ENCODE measurements around the gene NUTM1. TPM values are rescaled to one million over a fixed set of nuclear protein-coding genes. Genes with fewer than 3 reads are reported as not detected.

Gene NUTM1
- total RNA-seq, 1 experiment from 2014 or later: 0.07 TPM

- TF ChIP-seq FOSL1 (IDR thresholded peaks at IDR 0.05; ENCODE audit: low read depth) (no peak), EZH2 (IDR thresholded peaks at IDR 0.05) (no peak), SP1 (IDR thresholded peaks at IDR 0.05; ENCODE audit: low read depth) (no peak)
These were observed 19.9 kb upstream of the NUTM1 start (continued) for GRCh38 chr15:34323217-34323616.

- Histone ChIP-seq H3K9me3 (ENCODE audit: control insufficient read depth in 1 of 2, insufficient read depth in 1 of 2, low read depth in 1 of 2, low read length in 2 of 2) (no peaks in the 10 kb centered on the region), H3K9me2 (ENCODE audit: insufficient read depth) (no peaks in the 10 kb centered on the region), H2AFZ (ENCODE audit: low read depth, low read length, poor library complexity, severe bottlenecking) (no peak overlapping the region), H3K9ac (ENCODE audit: low read length) (no peak overlapping the region), H3K27ac (ENCODE audit: low read depth, low read length) (no peak overlapping the region), H4K20me1 (ENCODE audit: insufficient read depth) (no peaks in the 10 kb centered on the region), H3K36me3 (ENCODE audit: control insufficient read depth in 1 of 2, insufficient read depth in 2 of 2, low read length in 2 of 2) (no peaks in the 10 kb centered on the region), H3K4me1 (ENCODE audit: control insufficient read depth in 1 of 2, insufficient read depth in 2 of 2, low read length in 2 of 2) (peaks cover 8 to 20% of the 10 kb centered on the region in 2 experiments; a peak in 3 of 4 replicates), H3K4me3 (replicated peaks in 1 of 2; ENCODE audit: low read depth in 1 of 2, low read length in 2 of 2) (no peak overlapping the region), H3K4me2 (ENCODE audit: low read length) (no peak overlapping the region), H3K79me2 (ENCODE audit: insufficient read depth, low read length) (no peaks in the 10 kb centered on the region), H3K27me3 (ENCODE audit: insufficient read depth, low read length) (no peaks in the 10 kb centered on the region)
- RAD21 ChIA-PET (ENCODE audit: low non-redundant PET in 1 of 2, low total read pairs in 2 of 2, uncharacterized antibody in 2 of 2, unreplicated experiment in 2 of 2): no interaction called here
- no peak for DNase-seq (ENCODE audit: low read depth, low spot score)
- intact Hi-C loops (cut with micrococcal nuclease): no loop called here
- TF ChIP-seq JUND (IDR thresholded peaks at IDR 0.05): no peak
- no peak for TF ChIP-seq YY1 (IDR thresholded peaks at IDR 0.05; ENCODE audit: extremely low read depth, insufficient replicate concordance, low read depth, low read length)
- no peak for TF ChIP-seq POLR2A (IDR thresholded peaks at IDR 0.05; ENCODE audit: borderline replicate concordance, extremely low read depth, insufficient read depth, insufficient read length)
- TF ChIP-seq EGR1 (IDR thresholded peaks at IDR 0.05; ENCODE audit: low read depth): no peak
- TF ChIP-seq SP1 (IDR thresholded peaks at IDR 0.05; ENCODE audit: low read depth): no peak
- TF ChIP-seq CEBPB (IDR thresholded peaks at IDR 0.05; ENCODE audit: low read depth): no peak
- no peak for TF ChIP-seq SIN3A (IDR thresholded peaks at IDR 0.05; ENCODE audit: low read depth)
- TF ChIP-seq, protein P1, sequence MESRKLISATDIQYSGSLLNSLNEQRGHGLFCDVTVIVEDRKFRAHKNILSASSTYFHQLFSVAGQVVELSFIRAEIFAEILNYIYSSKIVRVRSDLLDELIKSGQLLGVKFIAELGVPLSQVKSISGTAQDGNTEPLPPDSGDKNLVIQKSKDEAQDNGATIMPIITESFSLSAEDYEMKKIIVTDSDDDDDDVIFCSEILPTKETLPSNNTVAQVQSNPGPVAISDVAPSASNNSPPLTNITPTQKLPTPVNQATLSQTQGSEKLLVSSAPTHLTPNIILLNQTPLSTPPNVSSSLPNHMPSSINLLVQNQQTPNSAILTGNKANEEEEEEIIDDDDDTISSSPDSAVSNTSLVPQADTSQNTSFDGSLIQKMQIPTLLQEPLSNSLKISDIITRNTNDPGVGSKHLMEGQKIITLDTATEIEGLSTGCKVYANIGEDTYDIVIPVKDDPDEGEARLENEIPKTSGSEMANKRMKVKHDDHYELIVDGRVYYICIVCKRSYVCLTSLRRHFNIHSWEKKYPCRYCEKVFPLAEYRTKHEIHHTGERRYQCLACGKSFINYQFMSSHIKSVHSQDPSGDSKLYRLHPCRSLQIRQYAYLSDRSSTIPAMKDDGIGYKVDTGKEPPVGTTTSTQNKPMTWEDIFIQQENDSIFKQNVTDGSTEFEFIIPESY (IDR thresholded peaks at IDR 0.05; ENCODE audit: extremely low read depth, insufficient replicate concordance, low read length): no peak
- no peak for TF ChIP-seq ZNF274 (IDR thresholded peaks at IDR 0.05; ENCODE audit: low read depth, low read length)
- TF ChIP-seq TCF7L2 (IDR thresholded peaks at IDR 0.05; ENCODE audit: borderline replicate concordance, extremely low read depth, insufficient read depth, insufficient read length): no peak
- TF ChIP-seq POLR2AphosphoS5 (IDR thresholded peaks at IDR 0.05; ENCODE audit: low read depth, low read length): no peak
- TF ChIP-seq, protein P2, sequence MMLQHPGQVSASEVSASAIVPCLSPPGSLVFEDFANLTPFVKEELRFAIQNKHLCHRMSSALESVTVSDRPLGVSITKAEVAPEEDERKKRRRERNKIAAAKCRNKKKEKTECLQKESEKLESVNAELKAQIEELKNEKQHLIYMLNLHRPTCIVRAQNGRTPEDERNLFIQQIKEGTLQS (IDR thresholded peaks at IDR 0.05): no peak
- no peak for TF ChIP-seq CBX3 (IDR thresholded peaks at IDR 0.05; ENCODE audit: low read depth)
- TF ChIP-seq FOSL1 (IDR thresholded peaks at IDR 0.05; ENCODE audit: low read depth): no peak
- no peak for TF ChIP-seq RAD21 (IDR thresholded peaks at IDR 0.05; ENCODE audit: low read depth)
- no peak for TF ChIP-seq EZH2 (IDR thresholded peaks at IDR 0.05)
- no peak for TF ChIP-seq REST (IDR thresholded peaks at IDR 0.05; ENCODE audit: low read depth)
- POLR2A ChIA-PET: interaction anchor here (0.6 kb wide), 1 partner anchor 8 kb away, joined by 3 read pairs; no protein-coding TSS in a partner anchor
- CTCF ChIA-PET: no interaction called here
- no peak for ATAC-seq
- no TSS peak for BruUV-seq (replicated peaks)
These were observed 18.2 kb upstream of the NUTM1 start for GRCh38 chr15:34324933-34325332.

All from HCT116 (cell line).